ENCODE data around the gene HBQ1.
"Not testable (repeated sequence)": the region's sequence is repeated elsewhere in the genome, so short reads cannot be mapped to it uniquely, and the experiment has no call there.

Gene HBQ1

GRCh38 chr16:153129-153521 is 27.1 kb upstream of the HBQ1 start:
- not testable (repeated sequence) for H3K9ac ChIP-seq (ENCODE audit: low read depth, low read length); H3K4me1 ChIP-seq (ENCODE audit: insufficient read depth, low read length); H3K36me3 ChIP-seq (ENCODE audit: insufficient read depth, low read length); H3K9me3 ChIP-seq (ENCODE audit: control insufficient read depth, insufficient read depth, low read length)

- H3K36me3 ChIP-seq (ENCODE audit: insufficient read depth, low read length); H3K9me3 ChIP-seq (ENCODE audit: control insufficient read depth, insufficient read depth, low read length); H3K9ac ChIP-seq (ENCODE audit: low read depth, low read length); H3K4me1 ChIP-seq (ENCODE audit: insufficient read depth, low read length): not testable (repeated sequence)
Observed at GRCh38 chr16:153550-154216, 26.6 kb upstream of the HBQ1 start.

GRCh38 chr16:154217-155030 is 25.8 kb upstream of the HBQ1 start:
- no peaks in the 10 kb centered on the region for H3K36me3 ChIP-seq (ENCODE audit: insufficient read depth, low read length)
- no peaks in the 10 kb centered on the region for H3K9me3 ChIP-seq (ENCODE audit: control insufficient read depth, insufficient read depth, low read length)
- peak overlapping the region; percentile 52; the same call in 1 of the 2 replicates for H3K9ac ChIP-seq (ENCODE audit: low read depth, low read length)
- no peaks in the 10 kb centered on the region for H3K4me1 ChIP-seq (ENCODE audit: insufficient read depth, low read length)

- Histone ChIP-seq H3K36me3 (ENCODE audit: insufficient read depth, low read length) (no peaks in the 10 kb centered on the region), H3K9me3 (ENCODE audit: control insufficient read depth, insufficient read depth, low read length) (no peaks in the 10 kb centered on the region), H3K4me1 (ENCODE audit: insufficient read depth, low read length) (no peaks in the 10 kb centered on the region), H3K9ac (ENCODE audit: low read depth, low read length) (no peak overlapping the region)
Observed at GRCh38 chr16:155031-155398, 25.2 kb upstream of the HBQ1 start.

GRCh38 chr16:159136-159849 is 21.0 kb upstream of the HBQ1 start:
- Histone ChIP-seq H3K36me3 (ENCODE audit: insufficient read depth, low read length) (no peaks in the 10 kb centered on the region), H3K9ac (ENCODE audit: low read depth, low read length) (no peak overlapping the region), H3K9me3 (ENCODE audit: control insufficient read depth, insufficient read depth, low read length) (no peaks in the 10 kb centered on the region), H3K4me1 (ENCODE audit: insufficient read depth, low read length) (no peaks in the 10 kb centered on the region)

GRCh38 chr16:160242-160641 is 20.0 kb upstream of the HBQ1 start:
- not testable (repeated sequence) for H3K9me3 ChIP-seq (ENCODE audit: control insufficient read depth, insufficient read depth, low read length); H3K9ac ChIP-seq (ENCODE audit: low read depth, low read length); H3K4me1 ChIP-seq (ENCODE audit: insufficient read depth, low read length)

GRCh38 chr16:160691-161190 is 19.5 kb upstream of the HBQ1 start:
- H3K9ac ChIP-seq (ENCODE audit: low read depth, low read length): no peak overlapping the region

More at GRCh38 chr16:160242-160641, 20.0 kb upstream of the HBQ1 start:
- not testable (repeated sequence) for H3K36me3 ChIP-seq (ENCODE audit: insufficient read depth, low read length)

GRCh38 chr16:162271-162991 is 17.8 kb upstream of the HBQ1 start:
- no peaks in the 10 kb centered on the region for H3K9me3 ChIP-seq (ENCODE audit: control insufficient read depth, insufficient read depth, low read length)
- H3K4me1 ChIP-seq (ENCODE audit: insufficient read depth, low read length): 0 out of 2 replicates have a peak, but pooled peaks cover 4% of the 10 kb centered on the region
- H3K9ac ChIP-seq (ENCODE audit: low read depth, low read length): no peak overlapping the region
- no peaks in the 10 kb centered on the region for H3K36me3 ChIP-seq (ENCODE audit: insufficient read depth, low read length)

More at GRCh38 chr16:160691-161190, 19.5 kb upstream of the HBQ1 start:
- H3K4me1 ChIP-seq (ENCODE audit: insufficient read depth, low read length): no peaks in the 10 kb centered on the region
- H3K36me3 ChIP-seq (ENCODE audit: insufficient read depth, low read length): no peaks in the 10 kb centered on the region
- no peaks in the 10 kb centered on the region for H3K9me3 ChIP-seq (ENCODE audit: control insufficient read depth, insufficient read depth, low read length)

- not testable (repeated sequence) for H3K36me3 ChIP-seq (ENCODE audit: insufficient read depth, low read length); H3K9ac ChIP-seq (ENCODE audit: low read depth, low read length); H3K4me1 ChIP-seq (ENCODE audit: insufficient read depth, low read length); H3K9me3 ChIP-seq (ENCODE audit: control insufficient read depth, insufficient read depth, low read length)
Observed at GRCh38 chr16:163139-163538, 17.1 kb upstream of the HBQ1 start.

GRCh38 chr16:163696-164095 is 16.6 kb upstream of the HBQ1 start:
- not testable (repeated sequence) for H3K9ac ChIP-seq (ENCODE audit: low read depth, low read length); H3K4me1 ChIP-seq (ENCODE audit: insufficient read depth, low read length); H3K36me3 ChIP-seq (ENCODE audit: insufficient read depth, low read length)

GRCh38 chr16:164134-164823 is 16.0 kb upstream of the HBQ1 start:
- H3K9ac ChIP-seq (ENCODE audit: low read depth, low read length); H3K4me1 ChIP-seq (ENCODE audit: insufficient read depth, low read length); H3K36me3 ChIP-seq (ENCODE audit: insufficient read depth, low read length); H3K9me3 ChIP-seq (ENCODE audit: control insufficient read depth, insufficient read depth, low read length): not testable (repeated sequence)

More at GRCh38 chr16:163696-164095, 16.6 kb upstream of the HBQ1 start:
- H3K9me3 ChIP-seq (ENCODE audit: control insufficient read depth, insufficient read depth, low read length): not testable (repeated sequence)

- H3K9me3 ChIP-seq (ENCODE audit: control insufficient read depth, insufficient read depth, low read length): no peaks in the 10 kb centered on the region
- no peaks in the 10 kb centered on the region for H3K36me3 ChIP-seq (ENCODE audit: insufficient read depth, low read length)
- H3K4me1 ChIP-seq (ENCODE audit: insufficient read depth, low read length): 0 out of 2 replicates have a peak, but pooled peaks cover 4% of the 10 kb centered on the region
- peak overlapping the region; percentile 38; the same call in 1 of the 2 replicates for H3K9ac ChIP-seq (ENCODE audit: low read depth, low read length)
Observed at GRCh38 chr16:164827-165538, 15.3 kb upstream of the HBQ1 start.

Measured in ES-I3 (cell line).